ENCODE measurements around the gene FLT1.

Gene FLT1

DNA sequence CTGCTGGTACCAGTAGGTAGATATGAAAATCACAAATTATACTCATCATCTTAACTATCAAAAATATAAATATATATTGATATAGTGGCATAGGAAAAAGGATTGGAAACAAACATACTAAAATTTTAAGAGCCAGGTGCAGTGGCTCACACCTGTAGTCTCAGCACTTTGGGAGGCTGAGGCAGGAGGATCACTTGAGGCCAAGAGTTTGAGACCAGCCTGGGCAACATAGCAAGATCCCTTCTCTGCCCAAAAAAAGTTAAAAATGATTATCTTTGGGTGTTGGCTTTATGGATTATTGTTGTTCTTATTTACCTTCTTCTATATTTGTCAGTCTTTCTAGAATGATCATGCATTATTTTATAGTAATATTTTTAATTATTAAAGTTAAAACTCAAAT lies 53.4 kb downstream of the FLT1 start:
- in situ Hi-C loops (cut with HindIII; ENCODE audit: low pct_unique_long_range_greater_than_20kb, low sequenced_read_pairs): no loop called here
- no peak for DNase-seq (ENCODE audit: low read depth in 1 of 2, low spot score in 1 of 2)
- TF ChIP-seq JUND (IDR thresholded peaks at IDR 0.05; ENCODE audit: low read depth): no peak

DNA sequence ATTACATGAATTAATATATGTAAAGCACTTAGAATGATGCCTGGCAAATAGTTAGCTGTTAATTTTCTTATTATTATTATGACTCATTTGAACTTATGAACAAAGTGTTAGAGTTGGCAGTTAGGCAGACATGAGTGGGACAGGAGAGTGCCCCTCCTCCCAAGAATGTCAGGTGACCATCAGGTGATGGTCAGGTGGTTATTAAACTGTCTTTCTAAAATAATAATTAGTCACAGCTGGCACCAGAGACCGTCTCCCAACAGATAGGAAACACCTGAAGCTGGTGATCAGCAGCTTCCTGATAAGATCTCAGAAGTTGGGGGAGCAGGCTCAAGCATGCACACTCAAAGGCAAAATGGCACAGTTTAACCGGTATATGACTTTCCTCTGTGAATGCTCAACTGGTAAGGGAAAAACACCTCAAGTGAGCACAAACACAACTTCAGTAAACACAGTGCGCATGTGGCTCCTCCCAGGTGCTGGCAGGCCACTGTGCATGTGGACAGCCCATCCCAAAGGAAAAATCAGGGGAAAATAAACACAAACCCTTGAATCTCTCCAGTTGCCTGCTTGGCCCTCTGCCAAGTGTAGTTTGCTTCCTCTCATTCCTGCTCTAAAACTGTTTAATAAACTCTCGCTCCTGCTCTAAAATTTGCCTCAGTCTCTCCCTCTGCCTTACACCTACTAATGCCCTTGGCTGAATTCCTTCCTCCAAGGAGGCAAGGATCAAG lies 54.0 kb downstream of the FLT1 start:
- no peak for DNase-seq (ENCODE audit: low read depth in 1 of 2, low spot score in 1 of 2)
- no peak for TF ChIP-seq JUND (IDR thresholded peaks at IDR 0.05; ENCODE audit: low read depth)
- in situ Hi-C loops (cut with HindIII; ENCODE audit: low pct_unique_long_range_greater_than_20kb, low sequenced_read_pairs): no loop called here

DNA sequence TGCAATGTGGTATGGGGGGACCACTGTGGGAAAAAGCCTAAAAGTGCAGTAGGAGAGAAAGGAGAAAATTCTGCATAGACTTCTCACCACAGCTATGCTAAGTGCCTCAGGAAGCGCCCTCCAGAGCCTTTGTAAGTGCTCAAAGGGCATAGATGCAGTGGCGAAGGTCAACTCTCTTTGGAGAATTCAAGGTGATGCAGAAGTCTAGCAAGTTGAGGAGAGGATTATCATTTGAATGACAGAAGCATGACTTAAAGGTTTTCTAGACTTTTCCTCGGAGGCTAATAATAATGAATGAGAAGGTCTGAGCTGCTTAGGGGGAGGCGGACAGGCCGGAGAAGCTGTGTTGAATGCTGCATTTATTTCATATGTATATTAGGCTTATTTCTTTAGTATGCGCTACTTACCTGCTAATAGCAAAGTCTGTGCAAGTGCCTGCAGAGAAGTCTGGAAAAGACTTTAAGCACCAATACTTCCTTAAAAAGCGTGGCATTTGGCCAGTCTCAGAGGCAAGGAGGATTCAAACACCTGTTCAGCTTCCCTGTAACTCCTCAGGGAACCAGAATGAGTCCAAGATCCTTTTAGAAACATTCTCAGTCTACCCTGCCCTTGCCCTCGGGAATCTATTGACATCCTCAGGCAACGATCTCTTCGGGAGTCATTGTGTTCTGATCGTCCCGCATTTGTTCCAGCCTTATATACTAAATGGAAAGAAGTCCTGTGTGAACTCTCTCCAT lies 56.2 kb downstream of the FLT1 start:
- in situ Hi-C loops (cut with HindIII; ENCODE audit: low pct_unique_long_range_greater_than_20kb, low sequenced_read_pairs): no loop called here
- no peak for DNase-seq (ENCODE audit: low read depth in 1 of 2, low spot score in 1 of 2)
- no peak for TF ChIP-seq JUND (IDR thresholded peaks at IDR 0.05; ENCODE audit: low read depth)

DNA sequence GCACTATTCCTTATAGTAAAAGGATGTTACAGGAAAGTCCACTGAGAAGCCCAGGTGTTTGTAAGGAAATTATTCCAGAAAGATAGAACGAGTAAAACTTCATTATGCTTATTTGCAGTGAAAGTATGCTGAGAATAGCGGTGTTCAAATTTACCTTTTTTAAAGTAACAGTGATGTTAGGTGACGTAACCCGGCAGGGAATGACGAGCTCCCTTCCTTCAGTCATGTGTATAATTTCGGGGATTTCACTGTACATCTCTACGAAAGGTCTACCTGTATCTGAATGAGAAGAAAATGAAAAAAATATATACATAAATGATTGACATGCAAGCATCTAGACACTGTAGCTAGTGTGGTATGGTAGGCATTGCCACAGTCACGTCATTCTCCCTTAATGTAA lies 56.9 kb downstream of the FLT1 start:
- in situ Hi-C loops (cut with HindIII; ENCODE audit: low pct_unique_long_range_greater_than_20kb, low sequenced_read_pairs): no loop called here
- no peak for TF ChIP-seq JUND (IDR thresholded peaks at IDR 0.05; ENCODE audit: low read depth)
- no peak for DNase-seq (ENCODE audit: low read depth in 1 of 2, low spot score in 1 of 2)

DNA sequence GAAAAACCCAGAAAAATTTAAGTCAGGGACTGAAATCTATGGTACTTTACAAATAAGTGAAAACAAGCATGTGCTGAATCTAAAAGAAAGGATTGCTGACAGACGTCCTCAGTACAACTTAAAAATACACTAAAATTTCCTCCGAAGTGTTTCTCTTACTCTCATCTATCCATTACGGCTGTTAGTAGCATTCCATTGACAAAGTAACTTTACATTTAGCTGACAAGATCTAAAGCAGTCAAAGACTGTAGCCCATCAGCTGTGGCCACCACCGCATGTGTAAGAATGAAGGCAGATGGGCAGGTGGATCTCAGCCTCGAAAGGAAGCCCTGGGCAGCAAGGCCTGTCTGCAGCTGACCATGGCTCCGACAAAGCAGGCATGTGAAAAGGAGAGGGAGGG lies 59.0 kb downstream of the FLT1 start:
- TF ChIP-seq JUND (IDR thresholded peaks at IDR 0.05; ENCODE audit: low read depth): no peak
- no peak for DNase-seq (ENCODE audit: low read depth in 1 of 2, low spot score in 1 of 2)
- in situ Hi-C loops (cut with HindIII; ENCODE audit: low pct_unique_long_range_greater_than_20kb, low sequenced_read_pairs): no loop called here

DNA sequence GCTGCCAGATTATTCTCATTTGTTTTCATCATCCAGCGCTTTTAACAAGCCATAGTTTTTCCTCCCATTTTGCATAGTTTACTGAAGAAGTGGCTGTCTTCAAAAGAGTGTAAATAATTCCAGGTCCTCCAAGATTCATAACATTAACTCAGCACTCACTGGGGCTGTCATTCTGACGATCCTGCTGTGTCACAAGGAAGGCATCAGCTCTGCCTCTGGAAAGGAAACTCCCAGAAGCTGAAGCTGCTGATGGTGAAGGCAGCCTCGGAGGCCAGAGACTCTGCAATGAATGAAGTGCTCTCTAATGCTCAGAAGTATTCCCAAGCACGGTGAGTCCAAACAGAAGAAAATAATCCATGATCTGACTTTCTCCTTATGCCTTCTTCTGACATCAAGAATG lies 60.0 kb downstream of the FLT1 start:
- no peak for DNase-seq (ENCODE audit: low read depth in 1 of 2, low spot score in 1 of 2)
- in situ Hi-C loops (cut with HindIII; ENCODE audit: low pct_unique_long_range_greater_than_20kb, low sequenced_read_pairs): no loop called here
- TF ChIP-seq JUND (IDR thresholded peaks at IDR 0.05; ENCODE audit: low read depth): no peak

DNA sequence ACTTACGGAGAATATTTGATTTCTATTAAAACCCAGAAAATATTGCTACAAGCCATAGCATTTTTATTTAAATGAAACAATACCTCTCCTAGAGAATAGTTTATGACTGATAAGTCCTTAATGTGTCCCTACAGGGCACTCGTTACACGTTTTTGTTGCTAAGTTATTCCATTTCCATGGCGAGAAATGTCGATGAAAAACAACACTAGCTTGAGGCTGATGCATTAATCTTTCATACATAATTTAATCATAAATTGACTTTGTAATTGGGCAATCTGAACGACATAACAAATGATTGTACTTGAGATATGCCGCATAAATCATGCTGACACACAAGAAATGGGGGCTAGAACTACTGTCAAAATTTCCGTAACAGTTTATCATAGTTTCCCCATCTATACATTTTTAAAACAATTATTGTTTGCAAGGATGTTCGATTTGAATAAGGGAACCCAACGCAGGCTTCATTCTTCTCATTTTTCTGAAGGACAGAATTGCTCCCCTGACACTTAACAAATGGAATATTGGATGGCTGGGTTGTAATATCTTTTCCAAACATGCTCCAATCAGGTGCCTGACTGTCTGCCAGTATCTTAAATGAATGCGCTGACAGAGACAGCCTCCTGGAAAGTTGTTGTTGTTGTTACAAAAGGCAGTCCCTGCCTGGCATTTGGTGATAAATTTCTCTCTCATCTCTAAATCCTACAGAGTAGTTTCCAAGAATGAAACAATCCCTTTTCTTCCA lies 61.9 kb downstream of the FLT1 start:
- DNase-seq (ENCODE audit: low read depth in 1 of 2, low spot score in 1 of 2): no peak
- in situ Hi-C loops (cut with HindIII; ENCODE audit: low pct_unique_long_range_greater_than_20kb, low sequenced_read_pairs): no loop called here
- no peak for TF ChIP-seq JUND (IDR thresholded peaks at IDR 0.05; ENCODE audit: low read depth)

DNA sequence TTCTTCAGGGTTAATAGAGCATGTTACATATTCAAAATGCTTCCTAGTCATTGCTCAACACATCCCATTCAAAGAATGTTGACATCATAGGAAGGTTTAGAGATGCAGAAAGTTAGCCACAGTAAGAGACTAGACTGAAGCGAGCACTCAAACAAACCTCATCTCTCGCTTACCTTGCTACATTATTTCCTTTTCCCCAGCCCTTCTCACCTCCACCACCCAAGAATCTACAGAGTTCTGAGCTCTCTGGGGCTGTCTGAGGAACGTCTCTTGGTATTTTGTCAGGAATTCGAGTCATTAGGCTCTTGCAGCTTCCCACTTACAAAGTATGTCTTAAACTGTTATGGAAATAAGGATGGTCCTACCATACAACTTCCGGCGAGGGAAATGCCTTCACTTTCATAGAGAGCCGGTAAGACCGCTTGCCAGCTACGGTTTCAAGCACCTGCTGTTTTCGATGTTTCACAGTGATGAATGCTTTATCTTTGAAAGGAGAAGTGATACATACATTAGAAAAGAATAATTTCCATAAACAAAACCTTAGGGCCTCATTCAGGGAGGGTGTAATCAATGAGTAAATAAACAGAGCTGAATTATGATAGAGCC lies 65.1 kb downstream of the FLT1 start:
- no peak for DNase-seq (ENCODE audit: low read depth in 1 of 2, low spot score in 1 of 2)
- TF ChIP-seq JUND (IDR thresholded peaks at IDR 0.05; ENCODE audit: low read depth): no peak
- in situ Hi-C loops (cut with HindIII; ENCODE audit: low pct_unique_long_range_greater_than_20kb, low sequenced_read_pairs): no loop called here

DNA sequence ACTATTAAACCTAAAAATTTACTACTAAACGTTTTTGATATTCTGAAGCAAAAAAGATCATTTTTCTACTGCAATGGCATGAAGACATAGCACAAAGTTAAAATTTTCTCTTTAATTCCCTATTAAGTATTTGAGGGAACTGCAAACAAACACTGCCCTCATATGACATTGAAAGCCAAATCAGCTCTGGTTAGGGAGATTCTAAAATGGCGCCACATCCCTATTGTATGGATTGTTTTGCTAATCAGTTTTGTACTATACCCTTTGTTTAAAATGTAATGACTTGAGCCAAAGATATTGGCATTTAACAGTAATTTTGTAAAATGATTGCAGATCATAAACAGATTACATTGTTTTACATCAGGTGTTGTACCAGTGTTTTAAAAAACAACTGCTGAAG lies 65.8 kb downstream of the FLT1 start:
- in situ Hi-C loops (cut with HindIII; ENCODE audit: low pct_unique_long_range_greater_than_20kb, low sequenced_read_pairs): no loop called here
- DNase-seq (ENCODE audit: low read depth in 1 of 2, low spot score in 1 of 2): no peak

DNA sequence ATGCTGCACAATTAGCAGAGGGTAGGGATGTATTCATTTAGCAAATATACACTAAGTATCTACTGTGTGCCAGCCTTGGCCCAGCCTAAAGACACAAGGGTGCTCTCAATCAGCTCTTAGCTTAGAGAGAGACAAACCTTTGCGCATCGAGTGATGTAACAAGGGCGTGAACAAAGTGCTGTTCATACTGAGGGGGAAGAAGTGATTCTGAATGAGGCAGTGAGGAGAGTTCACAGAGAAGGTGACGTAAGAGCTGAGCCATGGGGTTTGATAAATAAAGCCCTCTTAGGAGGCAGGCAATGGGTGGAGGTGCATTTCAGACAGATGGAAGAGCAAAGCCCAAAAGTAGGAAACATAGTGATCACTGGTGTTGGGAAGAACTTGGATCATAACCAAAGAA lies 68.5 kb downstream of the FLT1 start:
- no peak for DNase-seq (ENCODE audit: low read depth in 1 of 2, low spot score in 1 of 2)
- in situ Hi-C loops (cut with HindIII; ENCODE audit: low pct_unique_long_range_greater_than_20kb, low sequenced_read_pairs): no loop called here
- no peak for TF ChIP-seq JUND (IDR thresholded peaks at IDR 0.05; ENCODE audit: low read depth)

More for the DNA sequence above, 65.8 kb downstream of the FLT1 start:
- no peak for TF ChIP-seq JUND (IDR thresholded peaks at IDR 0.05; ENCODE audit: low read depth)

DNA sequence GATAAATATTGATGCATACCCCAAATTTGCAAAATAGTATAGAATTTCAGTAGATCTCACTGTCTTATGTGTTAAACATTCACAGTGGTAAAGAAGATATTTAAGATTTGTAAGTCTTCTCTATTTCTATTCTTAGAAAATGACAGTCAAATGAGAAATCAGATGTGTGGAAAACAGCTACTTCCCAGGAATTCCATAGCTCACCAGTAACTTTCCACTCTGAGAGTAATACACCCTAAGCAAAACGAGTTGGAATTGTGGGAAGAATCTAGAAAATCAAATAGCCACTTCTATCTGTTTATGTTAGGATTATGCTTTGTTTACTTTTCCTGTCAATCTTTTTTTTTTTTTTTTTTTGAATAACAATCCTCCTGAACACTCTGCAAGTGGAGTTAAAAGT lies 69.1 kb downstream of the FLT1 start:
- in situ Hi-C loops (cut with HindIII; ENCODE audit: low pct_unique_long_range_greater_than_20kb, low sequenced_read_pairs): no loop called here
- no peak for TF ChIP-seq JUND (IDR thresholded peaks at IDR 0.05; ENCODE audit: low read depth)
- no peak for DNase-seq (ENCODE audit: low read depth in 1 of 2, low spot score in 1 of 2)

DNA sequence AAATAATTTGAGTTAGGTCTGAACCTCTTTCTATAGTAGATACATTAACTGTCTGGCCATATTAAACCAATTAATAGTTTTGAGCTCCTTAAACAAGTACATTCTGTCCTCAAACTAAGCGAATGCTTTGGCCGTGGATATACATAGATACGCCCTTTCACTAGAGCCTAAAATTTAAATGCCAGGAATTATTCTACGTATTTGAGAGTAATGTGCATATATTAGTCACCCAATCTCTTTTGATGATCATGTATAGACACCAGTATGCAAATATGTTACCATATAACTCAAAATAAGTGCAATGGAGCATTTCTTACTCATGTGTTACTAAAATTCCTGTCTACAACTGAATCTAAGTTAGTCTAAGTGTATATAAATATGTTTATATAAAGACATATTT lies 70.4 kb downstream of the FLT1 start:
- TF ChIP-seq JUND (IDR thresholded peaks at IDR 0.05; ENCODE audit: low read depth): no peak
- no peak for DNase-seq (ENCODE audit: low read depth in 1 of 2, low spot score in 1 of 2)
- in situ Hi-C loops (cut with HindIII; ENCODE audit: low pct_unique_long_range_greater_than_20kb, low sequenced_read_pairs): no loop called here

DNA sequence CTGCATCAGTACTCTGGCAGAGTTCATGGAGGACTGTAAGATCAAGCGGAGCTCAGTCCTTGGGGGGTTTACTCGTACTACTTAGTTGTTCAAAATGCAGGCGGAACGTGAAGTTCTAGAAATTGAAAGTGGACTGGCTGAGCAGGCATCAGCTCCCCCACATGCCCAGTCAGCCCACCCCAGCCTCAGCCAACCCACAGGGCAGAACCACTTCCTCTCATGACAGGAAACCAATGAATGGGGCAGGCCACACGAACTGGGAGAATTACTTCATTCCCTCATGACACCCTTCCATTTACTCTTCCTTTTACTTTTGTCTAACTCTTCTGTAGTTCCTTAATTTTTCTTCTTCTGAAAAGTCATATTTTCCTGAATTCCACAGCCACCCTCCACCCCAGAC lies 71.9 kb downstream of the FLT1 start:
- no peak for DNase-seq (ENCODE audit: low read depth in 1 of 2, low spot score in 1 of 2)
- no peak for TF ChIP-seq JUND (IDR thresholded peaks at IDR 0.05; ENCODE audit: low read depth)
- in situ Hi-C loops (cut with HindIII; ENCODE audit: low pct_unique_long_range_greater_than_20kb, low sequenced_read_pairs): no loop called here
